ENCODE measurements around the gene GMNN. TPM values are rescaled to one million over a fixed set of nuclear protein-coding genes. Genes with fewer than 3 reads are reported as not detected.
"Not testable (repeated sequence)": the region's sequence is repeated elsewhere in the genome, so short reads cannot be mapped to it uniquely, and the experiment has no call there.

The GMNN gene
- total RNA-seq, 5 donors from 2014 or later (not counting 1 experiment from before 2014, with no cell fraction given): 5.7 to 12.3 (median 6.1) TPM

DNA sequence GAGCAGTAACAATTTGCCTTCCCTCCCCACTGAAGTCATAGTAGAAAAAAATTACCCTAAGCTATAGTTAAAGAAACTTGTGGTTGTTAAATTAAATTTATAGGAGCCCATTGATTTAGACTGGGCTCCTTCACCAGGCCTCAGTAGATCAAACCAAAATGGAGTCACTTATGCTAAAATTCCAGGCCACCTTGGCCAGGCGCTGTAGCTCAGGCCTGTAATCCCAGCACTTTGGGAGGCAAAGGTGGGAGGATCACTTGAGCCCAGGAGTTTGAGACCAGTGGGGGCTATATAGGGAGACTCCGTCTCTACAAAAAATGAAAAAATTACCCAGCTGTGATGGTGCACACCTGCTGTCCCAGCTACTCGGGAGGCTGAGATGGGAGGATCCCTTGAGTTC, 15.0 kb upstream of the GMNN start:
- no peak overlapping the region for H3K4me3 ChIP-seq (ENCODE audit: control insufficient read depth in 1 of 2, extremely low read depth in 1 of 2, low read length in 1 of 2)
- H3K9me3 Mint-ChIP-seq: no peaks in the 10 kb centered on the region
- H3K9me3 ChIP-seq: no peaks in the 10 kb centered on the region
- ChIA-PET POLR2A (no interaction called here), CTCF (no interaction called here)
- no peaks in the 10 kb centered on the region for H3K27me3 Mint-ChIP-seq
- no peaks in the 10 kb centered on the region for H3K4me1 ChIP-seq (ENCODE audit: control insufficient read depth in 1 of 2, extremely low read depth in 1 of 2, insufficient read depth in 2 of 2, low read length in 2 of 2)
- no peak overlapping the region for H3K4me3 Mint-ChIP-seq
- no peaks in the 10 kb centered on the region for H3K36me3 Mint-ChIP-seq
- DNase-seq (no peak), ATAC-seq (replicated peaks in 1 of 4) (no peak)
- no peak overlapping the region for H3K27ac Mint-ChIP-seq
- H3K27ac ChIP-seq (ENCODE audit: low read length): no peak overlapping the region
- no peaks in the 10 kb centered on the region for H3K36me3 ChIP-seq (ENCODE audit: control insufficient read depth in 2 of 2, extremely low read depth in 1 of 2, insufficient read depth in 1 of 2, low read length in 1 of 2)
- no peaks in the 10 kb centered on the region for H3K27me3 ChIP-seq (replicated peaks in 1 of 2; ENCODE audit: control insufficient read depth in 2 of 2, extremely low read depth in 1 of 2, insufficient read depth in 2 of 2, low read length in 1 of 2)
- H3K4me1 Mint-ChIP-seq: peaks cover 0 to 8% (median 0%) of the 10 kb centered on the region in 3 donors
- 100% methylated on average over 2 of the region's 3 CpGs for WGBS (ENCODE audit: insufficient coverage)

DNA sequence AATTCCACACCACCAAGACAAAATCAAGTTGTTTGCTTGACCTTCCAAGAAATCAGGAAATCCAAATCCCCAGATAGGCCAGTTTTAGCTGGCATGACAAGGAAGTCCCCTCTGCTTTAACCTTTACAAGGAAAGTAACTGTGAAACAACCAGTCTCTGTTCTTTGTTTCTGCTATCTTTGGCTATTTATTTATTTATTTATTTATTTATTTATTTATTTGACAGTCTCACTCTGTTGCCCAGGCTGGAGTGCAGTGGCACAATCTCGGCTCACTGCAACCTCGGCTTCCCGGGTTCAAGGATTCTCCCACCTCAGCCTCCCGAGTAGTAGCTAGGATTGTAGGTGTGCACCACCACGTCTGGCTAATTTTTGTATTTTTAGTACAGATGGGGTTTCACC, 14.5 kb upstream of the GMNN start:
- Mint-ChIP-seq H3K27ac (no peak overlapping the region), H3K9me3 (no peaks in the 10 kb centered on the region), H3K27me3 (no peaks in the 10 kb centered on the region), H3K36me3 (no peaks in the 10 kb centered on the region), H3K4me1 (peaks cover 0 to 11% (median 0%) of the 10 kb centered on the region in 3 donors), H3K4me3 (no peak overlapping the region)
- ATAC-seq (replicated peaks in 1 of 4) (no peak), DNase-seq (no peak)
- Histone ChIP-seq H3K4me1 (ENCODE audit: control insufficient read depth in 1 of 2, extremely low read depth in 1 of 2, insufficient read depth in 2 of 2, low read length in 2 of 2) (no peaks in the 10 kb centered on the region), H3K36me3 (ENCODE audit: control insufficient read depth in 2 of 2, extremely low read depth in 1 of 2, insufficient read depth in 1 of 2, low read length in 1 of 2) (no peaks in the 10 kb centered on the region), H3K27me3 (replicated peaks in 1 of 2; ENCODE audit: control insufficient read depth in 2 of 2, extremely low read depth in 1 of 2, insufficient read depth in 2 of 2, low read length in 1 of 2) (no peaks in the 10 kb centered on the region), H3K4me3 (ENCODE audit: control insufficient read depth in 1 of 2, extremely low read depth in 1 of 2, low read length in 1 of 2) (no peak overlapping the region), H3K9me3 (no peaks in the 10 kb centered on the region), H3K27ac (ENCODE audit: low read length) (no peak overlapping the region)
- WGBS (ENCODE audit: insufficient coverage): no CpG with 5 or more reads among the region's 5 CpGs
- ChIA-PET CTCF (no interaction called here), POLR2A (interaction anchor here in 1 of 2 donors (0.6 kb wide), 1 partner anchor 21 kb away, joined by 4 read pairs; no protein-coding TSS in a partner anchor)

DNA sequence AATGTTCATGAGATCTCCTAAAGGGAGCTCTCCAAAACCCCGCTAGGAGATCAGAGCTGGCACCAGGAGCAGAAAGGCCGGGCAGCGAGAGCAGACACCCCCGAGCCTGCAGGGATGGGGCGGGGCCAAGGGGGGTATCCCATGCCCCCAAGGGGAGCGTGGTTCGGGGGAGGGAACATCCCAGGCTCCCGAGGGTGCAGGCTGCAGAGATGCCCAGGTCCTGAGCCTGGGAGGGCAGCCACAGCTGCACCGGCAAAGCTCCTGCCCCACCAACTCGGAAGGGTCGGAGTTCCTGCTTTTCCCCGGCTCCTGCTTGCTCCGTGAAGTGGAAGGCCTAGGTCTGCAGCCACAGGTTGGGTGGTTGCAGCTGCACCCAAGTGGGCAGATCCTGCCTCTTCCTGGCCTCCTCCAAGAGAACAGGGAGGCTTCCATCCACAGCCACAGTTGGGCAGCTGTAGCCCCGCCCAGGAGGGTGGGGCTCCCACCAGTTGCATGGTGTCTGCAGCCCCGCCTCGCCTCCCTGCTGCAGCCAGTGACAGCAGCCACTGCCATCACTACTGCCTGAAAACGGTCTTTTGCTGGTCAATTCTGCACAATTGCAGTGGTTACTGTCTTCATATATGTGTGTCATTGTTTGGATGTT, 13.4 kb upstream of the GMNN start:
- Mint-ChIP-seq H3K27ac (no peak overlapping the region), H3K36me3 (no peaks in the 10 kb centered on the region), H3K4me1 (peaks cover 0 to 13% (median 0%) of the 10 kb centered on the region in 3 donors), H3K27me3 (no peaks in the 10 kb centered on the region), H3K9me3 (no peaks in the 10 kb centered on the region), H3K4me3 (no peak overlapping the region)
- DNase-seq (no peak), ATAC-seq (replicated peaks in 1 of 4) (no peak)
- Histone ChIP-seq H3K4me1 (ENCODE audit: control insufficient read depth in 1 of 2, extremely low read depth in 1 of 2, insufficient read depth in 2 of 2, low read length in 2 of 2) (no peaks in the 10 kb centered on the region), H3K36me3 (ENCODE audit: control insufficient read depth in 2 of 2, extremely low read depth in 1 of 2, insufficient read depth in 1 of 2, low read length in 1 of 2) (no peaks in the 10 kb centered on the region), H3K27ac (ENCODE audit: low read length) (no peak overlapping the region), H3K4me3 (ENCODE audit: control insufficient read depth in 1 of 2, extremely low read depth in 1 of 2, low read length in 1 of 2) (no peak overlapping the region), H3K9me3 (no peaks in the 10 kb centered on the region), H3K27me3 (replicated peaks in 1 of 2; ENCODE audit: control insufficient read depth in 2 of 2, extremely low read depth in 1 of 2, insufficient read depth in 2 of 2, low read length in 1 of 2) (no peaks in the 10 kb centered on the region)
- CTCF ChIA-PET: no interaction called here
- 97% methylated on average over 16 of the region's 17 CpGs for WGBS (ENCODE audit: insufficient coverage)
- POLR2A ChIA-PET: no interaction called here

DNA sequence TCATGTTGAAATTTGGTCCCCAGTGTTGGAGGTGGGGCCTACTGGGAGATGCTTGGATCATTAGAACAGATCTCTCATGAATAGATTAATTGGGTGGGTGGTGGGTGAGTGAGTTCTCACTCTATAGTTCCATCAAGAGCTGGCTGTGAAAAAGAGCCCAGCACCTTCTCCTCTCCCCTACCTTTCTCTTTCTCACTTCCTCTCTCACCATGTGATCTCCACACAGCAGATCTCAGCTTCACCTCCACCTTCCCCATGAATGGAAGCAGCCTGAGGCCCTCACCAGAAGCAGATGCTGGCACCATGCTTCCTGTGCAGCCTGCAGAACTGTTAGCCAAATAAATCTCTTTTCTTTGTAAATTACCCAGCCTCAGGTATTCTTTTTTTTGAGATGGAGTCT, 12.9 kb upstream of the GMNN start:
- Histone ChIP-seq H3K4me1 (ENCODE audit: control insufficient read depth in 1 of 2, extremely low read depth in 1 of 2, insufficient read depth in 2 of 2, low read length in 2 of 2) (no peaks in the 10 kb centered on the region), H3K4me3 (ENCODE audit: control insufficient read depth in 1 of 2, extremely low read depth in 1 of 2, low read length in 1 of 2) (no peak overlapping the region), H3K9me3 (no peaks in the 10 kb centered on the region), H3K36me3 (ENCODE audit: control insufficient read depth in 2 of 2, extremely low read depth in 1 of 2, insufficient read depth in 1 of 2, low read length in 1 of 2) (no peaks in the 10 kb centered on the region), H3K27me3 (replicated peaks in 1 of 2; ENCODE audit: control insufficient read depth in 2 of 2, extremely low read depth in 1 of 2, insufficient read depth in 2 of 2, low read length in 1 of 2) (no peaks in the 10 kb centered on the region), H3K27ac (ENCODE audit: low read length) (no peak overlapping the region)
- CTCF ChIA-PET: no interaction called here
- POLR2A ChIA-PET: no interaction called here
- H3K27ac Mint-ChIP-seq: no peak overlapping the region
- H3K36me3 Mint-ChIP-seq: no peaks in the 10 kb centered on the region
- ATAC-seq (replicated peaks in 1 of 4) (no peak), DNase-seq (no peak)
- H3K4me3 Mint-ChIP-seq: no peak overlapping the region
- no peaks in the 10 kb centered on the region for H3K9me3 Mint-ChIP-seq
- no peaks in the 10 kb centered on the region for H3K27me3 Mint-ChIP-seq
- H3K4me1 Mint-ChIP-seq: peaks cover 0 to 13% (median 0%) of the 10 kb centered on the region in 3 donors

DNA sequence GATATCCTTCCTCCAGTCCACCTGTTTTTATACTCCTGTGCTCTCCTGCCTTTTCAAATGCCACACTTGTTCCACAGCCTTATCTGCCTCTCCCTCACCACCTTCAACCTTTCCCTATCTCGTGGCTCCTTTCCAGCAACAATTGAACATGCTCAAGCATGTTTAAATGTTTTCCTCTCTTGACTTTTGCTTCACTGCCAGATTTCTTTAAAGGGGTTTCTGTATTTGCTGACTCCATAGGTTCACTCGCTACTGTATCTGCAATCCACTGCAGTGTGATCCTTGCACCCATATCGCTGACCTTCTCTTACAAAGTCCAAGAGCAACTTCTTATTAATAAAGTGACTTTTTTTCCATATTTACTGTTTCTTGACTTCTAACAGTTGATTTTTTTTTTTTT, 11.2 kb upstream of the GMNN start:
- H3K36me3 Mint-ChIP-seq: no peaks in the 10 kb centered on the region
- peaks cover 0 to 13% (median 0%) of the 10 kb centered on the region in 3 donors for H3K4me1 Mint-ChIP-seq
- H3K4me3 ChIP-seq (ENCODE audit: control insufficient read depth in 1 of 2, extremely low read depth in 1 of 2, low read length in 1 of 2): no peak overlapping the region
- no peaks in the 10 kb centered on the region for H3K4me1 ChIP-seq (ENCODE audit: control insufficient read depth in 1 of 2, extremely low read depth in 1 of 2, insufficient read depth in 2 of 2, low read length in 2 of 2)
- POLR2A ChIA-PET: no interaction called here
- H3K9me3 Mint-ChIP-seq: no peaks in the 10 kb centered on the region
- no peak overlapping the region for H3K27ac ChIP-seq (ENCODE audit: low read length)
- WGBS (ENCODE audit: insufficient coverage): 100% methylated on average over 1 of the region's 3 CpGs
- no peaks in the 10 kb centered on the region for H3K36me3 ChIP-seq (ENCODE audit: control insufficient read depth in 2 of 2, extremely low read depth in 1 of 2, insufficient read depth in 1 of 2, low read length in 1 of 2)
- H3K27ac Mint-ChIP-seq: no peak overlapping the region
- H3K9me3 ChIP-seq: no peaks in the 10 kb centered on the region
- DNase-seq: no peak
- no peak for ATAC-seq (replicated peaks in 1 of 4)
- no peak overlapping the region for H3K4me3 Mint-ChIP-seq
- H3K27me3 ChIP-seq (replicated peaks in 1 of 2; ENCODE audit: control insufficient read depth in 2 of 2, extremely low read depth in 1 of 2, insufficient read depth in 2 of 2, low read length in 1 of 2): no peaks in the 10 kb centered on the region
- H3K27me3 Mint-ChIP-seq: no peaks in the 10 kb centered on the region
- CTCF ChIA-PET: interaction anchor here in 1 of 2 donors (0.7 kb wide), 1 partner anchor 46 kb away, joined by 3 read pairs; no protein-coding TSS in a partner anchor

DNA sequence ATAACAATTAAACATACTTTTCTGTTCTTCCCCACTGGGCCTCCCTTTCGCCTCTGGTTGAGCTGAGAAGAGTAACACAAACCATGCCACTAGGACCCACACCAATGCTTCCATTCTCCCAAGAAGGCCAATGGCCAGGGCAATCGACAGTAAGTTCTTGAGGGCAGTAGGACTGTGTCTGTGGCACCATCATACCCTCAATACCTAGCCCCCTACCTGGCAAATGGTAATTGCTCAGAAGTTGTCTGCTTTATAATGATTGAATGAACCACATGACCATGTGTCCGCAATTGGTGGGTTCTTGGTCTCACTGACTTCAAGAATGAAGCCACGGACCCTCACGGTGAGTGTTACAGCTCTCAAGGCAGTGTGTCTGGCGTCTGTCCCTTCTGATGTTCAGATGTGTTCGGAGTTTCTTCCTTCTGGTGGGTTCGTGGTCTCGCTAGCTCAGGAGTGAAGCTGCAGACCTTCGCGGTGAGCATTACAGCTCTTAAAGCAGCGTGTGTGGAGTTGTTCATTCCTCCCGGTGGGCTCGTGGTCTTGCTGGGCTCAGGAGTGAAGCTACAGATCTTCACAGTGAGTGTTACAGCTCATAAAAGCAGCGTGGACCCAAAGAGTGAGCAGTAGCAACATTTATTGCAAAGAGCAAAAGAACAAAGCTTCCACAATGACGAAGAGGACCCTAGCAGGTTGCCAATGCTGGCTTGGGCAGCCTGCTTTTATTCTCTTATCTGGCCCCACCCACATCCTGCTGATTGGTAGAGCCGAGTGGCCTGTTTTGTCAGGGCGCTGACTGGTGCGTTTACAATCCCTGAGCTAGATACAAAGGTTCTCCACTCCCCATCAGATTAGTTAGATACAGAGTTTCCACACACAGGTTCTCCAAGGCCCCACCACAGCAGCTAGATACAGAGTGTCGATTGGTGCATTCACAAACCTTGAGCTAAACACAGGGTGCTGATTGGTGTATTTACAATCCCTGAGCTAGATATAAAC, 9.6 kb upstream of the GMNN start:
- H3K27me3 Mint-ChIP-seq; H3K9me3 ChIP-seq; H3K4me3 ChIP-seq (ENCODE audit: control insufficient read depth in 1 of 2, extremely low read depth in 1 of 2, low read length in 1 of 2); ATAC-seq (replicated peaks in 1 of 4); H3K4me1 ChIP-seq (ENCODE audit: control insufficient read depth in 1 of 2, extremely low read depth in 1 of 2, insufficient read depth in 2 of 2, low read length in 2 of 2); DNase-seq; H3K9me3 Mint-ChIP-seq; H3K27ac ChIP-seq (ENCODE audit: low read length); H3K27me3 ChIP-seq (replicated peaks in 1 of 2; ENCODE audit: control insufficient read depth in 2 of 2, extremely low read depth in 1 of 2, insufficient read depth in 2 of 2, low read length in 1 of 2); POLR2A ChIA-PET; H3K27ac Mint-ChIP-seq; H3K36me3 Mint-ChIP-seq; H3K36me3 ChIP-seq (ENCODE audit: control insufficient read depth in 2 of 2, extremely low read depth in 1 of 2, insufficient read depth in 1 of 2, low read length in 1 of 2): not testable (repeated sequence)
- Mint-ChIP-seq H3K4me3 (peak overlapping the region in 1 of 3 donors; percentile 61), H3K4me1 (peaks cover 0 to 13% (median 0%) of the 10 kb centered on the region in 3 donors)
- CTCF ChIA-PET: interaction anchor here (0.6 to 1.1 kb wide), 4 partner anchors 180 to 185 kb away, joined by 3 to 5 read pairs (median 4); no protein-coding TSS in a partner anchor
- WGBS (ENCODE audit: insufficient coverage): 55% methylated on average over 11 of the region's 20 CpGs
